ENCODE results near the gene DEPP1. TPM values are rescaled to one million over a fixed set of nuclear protein-coding genes. Genes with fewer than 3 reads are reported as not detected.

DEPP1 gene
- total and polyA plus RNA-seq, 2 of the 13 experiments (the other 11 are each of a cell fraction or from before 2014, with no cell fraction given), result 14.8 to 270 TPM

- TF ChIP-seq ZFP36L2 (CRISPR knock-in tag; IDR thresholded peaks at IDR 0.05), result peak; percentile 88; the same call in 1 of the 2 replicates
- TF ChIP-seq, protein P1, sequence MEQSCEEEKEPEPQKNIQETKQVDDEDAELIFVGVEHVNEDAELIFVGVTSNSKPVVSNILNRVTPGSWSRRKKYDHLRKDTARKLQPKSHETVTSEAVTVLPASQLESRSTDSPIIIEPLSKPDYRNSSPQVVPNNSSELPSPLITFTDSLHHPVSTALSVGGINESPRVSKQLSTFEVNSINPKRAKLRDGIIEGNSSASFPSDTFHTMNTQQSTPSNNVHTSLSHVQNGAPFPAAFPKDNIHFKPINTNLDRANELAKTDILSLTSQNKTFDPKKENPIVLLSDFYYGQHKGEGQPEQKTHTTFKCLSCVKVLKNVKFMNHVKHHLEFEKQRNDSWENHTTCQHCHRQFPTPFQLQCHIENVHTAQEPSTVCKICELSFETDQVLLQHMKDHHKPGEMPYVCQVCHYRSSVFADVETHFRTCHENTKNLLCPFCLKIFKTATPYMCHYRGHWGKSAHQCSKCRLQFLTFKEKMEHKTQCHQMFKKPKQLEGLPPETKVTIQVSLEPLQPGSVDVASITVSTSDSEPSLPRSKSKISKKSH (CRISPR knock-in tag; IDR thresholded peaks at IDR 0.05; ENCODE audit: borderline replicate concordance), result peak; percentile 19; the same call in 1 of the 2 replicates
- TF ChIP-seq, protein P2, sequence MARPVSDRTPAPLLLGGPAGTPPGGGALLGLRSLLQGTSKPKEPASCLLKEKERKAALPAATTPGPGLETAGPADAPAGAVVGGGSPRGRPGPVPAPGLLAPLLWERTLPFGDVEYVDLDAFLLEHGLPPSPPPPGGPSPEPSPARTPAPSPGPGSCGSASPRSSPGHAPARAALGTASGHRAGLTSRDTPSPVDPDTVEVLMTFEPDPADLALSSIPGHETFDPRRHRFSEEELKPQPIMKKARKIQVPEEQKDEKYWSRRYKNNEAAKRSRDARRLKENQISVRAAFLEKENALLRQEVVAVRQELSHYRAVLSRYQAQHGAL (CRISPR knock-in tag; IDR thresholded peaks at IDR 0.05; ENCODE audit: not compliant biosample characterization), result peak; percentile 65
- peak; percentile 95 for TF ChIP-seq DRAP1 (CRISPR knock-in tag; IDR thresholded peaks at IDR 0.05)
- no peak for TF ChIP-seq ADNP (CRISPR knock-in tag; IDR thresholded peaks at IDR 0.05)
- peak; percentile 98 for TF ChIP-seq ZBTB7B (CRISPR knock-in tag; IDR thresholded peaks at IDR 0.05)
- peak; percentile 93; the same call in 1 of the 2 replicates for TF ChIP-seq LRRFIP1 (CRISPR knock-in tag; conservative IDR thresholded peaks at IDR 0.05)
- no peak for TF ChIP-seq LCORL (IDR thresholded peaks at IDR 0.05)
- TF ChIP-seq LCORL (CRISPR knock-in tag; IDR thresholded peaks at IDR 0.05), result peak; percentile 74
- TF ChIP-seq, protein P3, sequence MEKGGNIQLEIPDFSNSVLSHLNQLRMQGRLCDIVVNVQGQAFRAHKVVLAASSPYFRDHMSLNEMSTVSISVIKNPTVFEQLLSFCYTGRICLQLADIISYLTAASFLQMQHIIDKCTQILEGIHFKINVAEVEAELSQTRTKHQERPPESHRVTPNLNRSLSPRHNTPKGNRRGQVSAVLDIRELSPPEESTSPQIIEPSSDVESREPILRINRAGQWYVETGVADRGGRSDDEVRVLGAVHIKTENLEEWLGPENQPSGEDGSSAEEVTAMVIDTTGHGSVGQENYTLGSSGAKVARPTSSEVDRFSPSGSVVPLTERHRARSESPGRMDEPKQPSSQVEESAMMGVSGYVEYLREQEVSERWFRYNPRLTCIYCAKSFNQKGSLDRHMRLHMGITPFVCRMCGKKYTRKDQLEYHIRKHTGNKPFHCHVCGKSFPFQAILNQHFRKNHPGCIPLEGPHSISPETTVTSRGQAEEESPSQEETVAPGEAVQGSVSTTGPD (CRISPR knock-in tag; IDR thresholded peaks at IDR 0.05), result no peak
- TF ChIP-seq NPAS2 (CRISPR knock-in tag; IDR thresholded peaks at IDR 0.05; ENCODE audit: borderline replicate concordance), result no peak
- TF ChIP-seq ZBTB2 (CRISPR knock-in tag; IDR thresholded peaks at IDR 0.05; ENCODE audit: low read depth), result no peak
- TF ChIP-seq MAFG (CRISPR knock-in tag; IDR thresholded peaks at IDR 0.05), result no peak
- peak; percentile 61; the same call in 1 of the 2 replicates for TF ChIP-seq THAP9 (CRISPR knock-in tag; IDR thresholded peaks at IDR 0.05; ENCODE audit: borderline replicate concordance)
- TF ChIP-seq, protein P4, sequence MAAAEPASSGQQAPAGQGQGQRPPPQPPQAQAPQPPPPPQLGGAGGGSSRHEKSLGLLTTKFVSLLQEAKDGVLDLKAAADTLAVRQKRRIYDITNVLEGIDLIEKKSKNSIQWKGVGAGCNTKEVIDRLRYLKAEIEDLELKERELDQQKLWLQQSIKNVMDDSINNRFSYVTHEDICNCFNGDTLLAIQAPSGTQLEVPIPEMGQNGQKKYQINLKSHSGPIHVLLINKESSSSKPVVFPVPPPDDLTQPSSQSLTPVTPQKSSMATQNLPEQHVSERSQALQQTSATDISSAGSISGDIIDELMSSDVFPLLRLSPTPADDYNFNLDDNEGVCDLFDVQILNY (CRISPR knock-in tag; conservative IDR thresholded peaks at IDR 0.05), result no peak
- 0 out of 2 replicates have a peak, but pooled peaks have one; percentile 29 for TF ChIP-seq TOE1 (CRISPR knock-in tag; IDR thresholded peaks at IDR 0.05)
Observed at GRCh38 chr10:44978570-44979280, at the start of gene DEPP1 (continued).
